Activated T-cell treated with anti-CD3 and anti-CD28 coated beads, Interleukin-2, amount 50 U/mL, for 1 hour (primary cell): ENCODE measurements around the gene TSSK3.
"Not testable (repeated sequence)": the region's sequence is repeated elsewhere in the genome, so short reads cannot be mapped to it uniquely, and the experiment has no call there.

Experiments used
- DNase-seq: peaks from one replicate; pipeline ENCODE4 v3.0.0-alpha.2; 2020

Gene TSSK3

GRCh38 chr1:32339363-32339978, 22.9 kb upstream of the TSSK3 start:
- no peak for DNase-seq

- no peak for DNase-seq
These were observed 21.1 kb upstream of the TSSK3 start for GRCh38 chr1:32341186-32341757.

DNA sequence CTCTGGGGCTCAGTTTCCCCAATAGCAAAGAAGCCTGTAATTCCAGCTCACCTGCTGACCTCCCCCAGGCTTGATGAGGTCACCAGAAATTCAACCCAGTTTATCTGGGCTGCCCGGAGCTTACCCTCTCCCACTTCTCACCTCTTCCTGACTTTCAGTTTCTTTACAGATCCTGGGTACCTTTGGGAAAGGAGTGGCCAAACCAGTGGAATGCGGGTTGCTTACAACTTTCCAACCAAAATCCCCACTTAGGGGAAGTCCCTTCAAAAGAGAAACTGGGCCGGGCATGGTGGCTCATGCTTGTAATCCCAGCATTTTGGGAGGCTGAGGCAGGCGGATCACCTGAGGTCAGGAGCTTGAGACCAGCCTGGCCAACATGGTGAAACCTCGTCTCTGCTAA, 20.4 kb upstream of the TSSK3 start:
- no peak for DNase-seq

- no peak for DNase-seq
These were observed 19.6 kb upstream of the TSSK3 start for GRCh38 chr1:32342704-32343103.

DNA sequence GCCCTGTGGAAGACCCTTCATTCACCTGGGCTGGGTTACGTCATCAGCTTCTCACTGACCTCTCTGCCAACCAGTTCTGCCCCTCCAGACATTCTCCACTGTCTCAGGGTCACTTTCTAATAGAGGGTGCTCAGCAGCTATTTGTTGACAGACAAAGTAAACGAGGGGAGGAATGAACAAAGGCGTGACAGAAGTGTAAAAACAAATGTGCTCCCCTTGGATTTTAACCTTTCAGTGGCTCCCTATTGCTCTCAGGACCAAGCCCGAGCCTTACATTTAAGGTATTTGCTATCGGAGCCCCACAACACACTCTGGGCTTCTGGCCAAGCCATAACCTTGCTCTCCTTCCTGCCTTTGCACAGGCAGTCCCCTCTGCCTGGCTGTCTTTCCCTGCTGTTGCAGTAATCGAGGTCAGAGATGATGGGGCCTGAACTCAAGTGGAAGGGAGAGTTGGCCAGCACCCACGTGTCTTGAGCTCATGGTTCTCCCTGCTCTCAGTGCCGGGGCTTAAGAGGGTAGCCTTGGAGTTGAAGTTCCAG, 17.0 kb upstream of the TSSK3 start:
- DNase-seq = no peak

DNA sequence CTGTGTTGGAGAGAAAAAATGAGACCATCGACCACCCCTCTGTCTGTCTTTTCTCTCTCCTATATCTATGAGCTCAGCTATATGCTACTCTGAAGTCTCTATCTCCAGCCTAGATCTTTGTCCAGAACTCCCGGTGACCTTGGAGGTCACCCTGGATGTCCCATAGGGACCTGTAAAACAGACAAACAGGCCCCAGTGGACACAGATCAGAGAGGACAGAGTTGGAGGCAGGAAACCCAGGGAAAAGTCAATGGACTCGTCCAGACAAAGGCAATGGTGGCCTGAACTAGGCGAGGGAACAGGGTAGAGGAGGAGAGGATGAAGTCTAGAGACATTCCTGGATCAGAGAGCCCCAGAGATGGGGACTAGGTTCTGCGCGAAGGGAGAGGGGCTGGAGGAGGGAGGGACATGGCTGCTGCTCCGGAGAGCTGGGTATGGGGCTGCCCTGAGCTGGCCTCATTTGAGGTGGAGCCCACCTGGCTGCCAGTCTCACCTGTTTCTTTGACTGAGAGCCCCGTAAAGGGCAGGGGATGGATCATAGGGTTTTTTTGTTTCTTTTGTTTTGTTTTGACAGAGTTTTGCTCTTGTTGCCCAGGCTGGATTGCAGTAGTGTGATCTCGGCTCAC, 15.7 kb upstream of the TSSK3 start:
- DNase-seq = no peak

DNA sequence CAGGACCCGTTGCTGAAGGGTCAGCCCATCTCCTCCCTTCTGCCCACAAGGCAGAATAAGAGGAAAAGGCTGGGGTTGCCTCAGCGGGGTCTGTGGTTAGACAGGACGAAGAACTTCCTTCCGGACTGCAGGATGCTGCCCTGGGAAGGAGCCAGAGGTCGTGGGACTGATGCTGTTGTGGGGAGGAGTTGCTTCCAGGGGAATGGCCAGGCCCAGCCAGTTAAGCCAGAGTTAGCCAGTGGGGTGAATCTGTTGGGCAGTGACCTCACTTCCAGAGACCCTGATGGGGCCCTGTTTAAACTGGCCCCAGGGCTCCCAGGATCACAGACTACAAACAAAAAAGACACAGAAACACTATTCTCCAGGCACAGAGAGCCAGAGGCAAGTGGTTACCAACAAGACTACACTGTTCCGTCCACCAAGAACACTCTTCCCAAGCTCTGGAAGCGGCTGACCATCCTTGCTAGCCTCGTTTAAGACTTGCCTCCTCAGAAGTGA, 13.1 kb upstream of the TSSK3 start:
- no peak for DNase-seq

GRCh38 chr1:32350785-32351398, 11.4 kb upstream of the TSSK3 start:
- DNase-seq = peak; percentile 84

GRCh38 chr1:32351399-32352238, 10.7 kb upstream of the TSSK3 start:
- DNase-seq = peak; percentile 87

GRCh38 chr1:32352239-32352745, 10.0 kb upstream of the TSSK3 start:
- DNase-seq = no peak

DNA sequence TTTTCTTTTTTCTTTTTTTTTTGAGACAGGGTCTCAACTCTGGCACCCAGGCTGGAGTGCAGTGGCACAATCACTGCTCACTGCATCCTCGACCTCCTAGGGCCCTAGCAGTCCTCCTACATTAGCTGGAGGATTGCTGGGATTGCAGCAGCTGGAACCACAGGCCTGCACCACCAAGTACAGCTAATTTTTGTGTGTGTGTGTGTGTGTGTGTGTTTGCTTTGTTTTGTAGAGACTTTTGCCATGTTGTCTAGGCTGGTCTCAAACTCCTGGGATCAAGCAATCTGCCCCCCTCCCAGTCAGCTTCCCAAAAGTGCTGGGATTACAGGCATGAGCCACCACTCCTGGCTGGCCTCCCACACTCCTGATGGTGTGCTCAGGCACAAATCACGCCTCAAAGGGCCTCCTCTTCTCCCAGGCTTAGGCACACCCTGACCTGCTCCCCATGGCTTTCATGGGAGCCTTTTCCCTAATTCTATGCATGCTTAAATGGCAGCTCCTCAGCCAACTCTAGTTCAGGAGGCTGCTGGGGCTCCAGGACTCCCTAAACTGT, 9.4 kb upstream of the TSSK3 start:
- DNase-seq = no peak

- DNase-seq = no peak
These were observed 8.9 kb upstream of the TSSK3 start for GRCh38 chr1:32353431-32353830.

GRCh38 chr1:32353886-32354570, 8.3 kb upstream of the TSSK3 start:
- no peak for DNase-seq

DNA sequence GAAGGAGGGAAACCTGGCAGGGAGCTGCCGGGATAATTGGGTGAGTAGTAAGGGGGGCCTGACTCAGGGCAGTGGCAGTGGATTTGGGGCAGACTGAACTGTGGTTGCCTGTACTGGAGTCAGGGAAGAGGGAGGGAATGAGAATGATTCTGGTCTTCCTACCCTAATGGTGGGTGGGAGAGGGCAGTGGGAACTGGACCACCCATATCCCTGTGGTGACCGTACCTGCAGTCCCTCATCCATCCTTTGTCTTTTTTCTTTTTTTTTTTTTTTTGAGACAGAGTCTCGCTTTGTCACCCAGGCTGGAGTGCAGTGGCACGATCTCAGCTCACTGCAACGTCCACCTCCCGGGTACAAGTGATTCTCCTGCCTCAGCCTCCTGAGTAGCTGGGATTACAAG, 6.6 kb upstream of the TSSK3 start:
- not testable (repeated sequence) for DNase-seq

DNA sequence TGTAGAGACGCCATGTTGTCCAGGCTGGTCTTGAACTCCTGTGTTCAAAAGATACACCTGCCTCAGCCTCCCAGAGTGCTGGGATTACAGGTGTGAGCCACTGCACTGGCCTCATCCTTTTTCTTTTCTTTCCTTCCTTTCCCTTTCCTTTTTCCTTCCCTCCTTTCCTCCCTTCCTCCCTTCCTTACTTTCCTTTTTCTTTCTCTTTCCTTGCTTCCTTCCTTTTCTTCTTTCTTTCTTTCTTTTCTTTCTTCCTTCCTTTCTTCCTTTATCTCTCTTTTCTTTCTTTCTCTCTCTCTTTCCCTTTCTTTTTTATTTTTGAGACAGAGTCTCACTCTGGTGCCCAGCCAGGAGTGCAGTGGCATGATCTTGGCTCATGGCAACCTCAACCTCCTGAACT, 5.9 kb upstream of the TSSK3 start:
- no peak for DNase-seq

GRCh38 chr1:32357614-32358013, 4.7 kb upstream of the TSSK3 start:
- DNase-seq = no peak

- no peak for DNase-seq
These were observed 3.9 kb upstream of the TSSK3 start for GRCh38 chr1:32358435-32358834.

DNA sequence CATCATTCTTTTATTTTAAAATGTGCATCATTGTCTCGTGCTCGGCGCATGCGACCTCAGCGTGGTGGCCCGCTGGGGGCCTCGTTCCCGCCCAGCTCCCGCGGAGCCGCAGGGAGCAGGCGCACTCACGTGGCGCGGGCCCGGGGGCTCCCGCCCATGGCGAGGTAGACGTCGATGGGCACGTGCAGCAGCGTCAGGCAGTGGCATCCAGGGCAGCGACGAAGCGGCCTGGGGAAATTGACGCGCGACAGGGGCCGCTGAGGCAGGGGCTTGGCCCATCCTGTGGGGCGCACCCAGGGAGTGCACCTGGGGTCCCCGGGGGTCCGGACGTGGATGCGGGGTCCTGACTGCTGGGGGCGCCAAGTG, 1.0 kb upstream of the TSSK3 start:
- DNase-seq = no peak

- peak; percentile 58 for DNase-seq
These were observed 465 bp upstream of the TSSK3 start for GRCh38 chr1:32361674-32362473.

DNA sequence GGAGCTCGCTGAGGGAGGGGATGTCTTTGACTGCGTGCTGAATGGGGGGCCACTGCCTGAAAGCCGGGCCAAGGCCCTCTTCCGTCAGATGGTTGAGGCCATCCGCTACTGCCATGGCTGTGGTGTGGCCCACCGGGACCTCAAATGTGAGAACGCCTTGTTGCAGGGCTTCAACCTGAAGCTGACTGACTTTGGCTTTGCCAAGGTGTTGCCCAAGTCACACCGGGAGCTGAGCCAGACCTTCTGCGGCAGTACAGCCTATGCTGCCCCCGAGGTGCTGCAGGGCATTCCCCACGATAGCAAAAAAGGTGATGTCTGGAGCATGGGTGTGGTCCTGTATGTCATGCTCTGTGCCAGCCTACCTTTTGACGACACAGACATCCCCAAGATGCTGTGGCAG, 1.4 kb downstream of the TSSK3 start:
- no peak for DNase-seq

DNA sequence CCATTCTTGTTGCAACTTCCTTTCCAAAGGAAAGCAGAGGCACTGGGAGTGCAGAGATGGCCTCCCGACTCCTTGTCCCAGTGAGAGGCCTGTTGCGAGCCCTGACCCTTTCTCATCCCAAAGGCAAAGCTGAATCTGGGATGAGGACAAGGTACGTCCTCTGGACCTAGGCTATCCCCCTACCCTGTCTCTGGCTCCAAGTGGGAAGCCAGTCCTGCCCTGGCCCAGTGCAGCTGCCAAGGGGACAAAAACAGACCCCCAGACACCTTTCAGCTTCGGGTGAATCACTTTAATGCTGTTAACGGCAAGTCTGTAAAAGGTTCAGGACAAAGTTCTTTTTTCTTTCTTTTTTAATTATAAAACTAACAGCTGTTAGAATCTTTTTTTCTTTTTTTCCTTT, 2.5 kb downstream of the TSSK3 start:
- DNase-seq = no peak
